Measurements from ENCODE around the gene ATP2A3.

The ATP2A3 gene

DNA sequence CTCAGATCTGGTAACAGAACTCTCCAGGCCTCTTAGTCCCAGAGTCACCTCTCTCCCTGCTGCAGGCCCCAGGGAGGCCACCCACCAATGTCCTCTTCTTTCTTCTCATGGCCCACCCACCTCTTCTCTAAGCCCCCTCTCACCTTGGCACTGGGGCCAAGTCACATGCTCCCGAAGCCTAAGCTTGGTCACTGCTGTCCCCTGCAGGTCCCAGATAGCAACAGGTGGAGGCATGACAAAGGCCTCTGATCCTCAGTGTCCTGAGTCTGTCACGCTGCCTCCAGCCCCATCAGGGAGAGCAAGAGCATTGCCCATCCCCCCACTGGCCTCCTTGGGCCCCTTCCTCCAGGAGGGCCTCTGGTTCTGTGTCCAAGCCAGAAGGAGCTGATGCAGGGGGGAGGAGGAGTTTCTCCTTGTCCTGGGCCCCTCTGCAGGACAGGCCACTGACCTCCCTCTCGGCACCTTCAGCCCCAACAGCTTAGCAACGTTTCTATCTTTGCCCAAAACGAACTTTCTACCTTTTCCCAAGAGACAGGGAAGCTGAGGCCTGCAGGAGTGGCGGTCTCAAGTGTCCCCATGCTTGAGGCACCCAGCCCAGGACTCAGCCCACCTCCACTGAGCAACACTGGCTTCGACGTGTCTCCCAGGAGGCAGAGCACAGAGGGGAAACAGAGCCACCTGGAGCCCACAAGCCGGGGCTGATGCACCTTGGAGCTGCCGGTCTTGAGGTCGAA, 56.6 kb downstream of the ATP2A3 start:
- DNase-seq, result no peak

DNA sequence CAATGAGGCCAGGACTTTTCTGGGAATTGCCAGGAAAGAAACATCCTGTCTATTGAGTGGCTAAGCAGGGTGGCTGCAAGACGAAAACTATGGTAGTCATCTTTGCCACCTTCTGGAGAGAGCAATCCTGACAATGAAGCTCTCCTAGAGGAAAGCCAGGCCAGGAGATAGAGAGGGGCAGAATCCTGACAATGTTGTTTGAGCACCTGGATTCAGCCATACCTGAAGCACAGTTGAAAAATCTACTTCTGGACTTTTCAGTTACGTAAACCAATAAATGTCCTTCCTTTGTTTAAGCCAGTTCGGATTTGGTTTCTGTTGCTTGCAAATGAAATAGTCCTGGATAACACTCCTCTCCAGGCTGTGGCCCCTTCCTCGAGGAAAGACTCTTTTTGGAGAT, 57.4 kb downstream of the ATP2A3 start:
- DNase-seq, result no peak

DNA sequence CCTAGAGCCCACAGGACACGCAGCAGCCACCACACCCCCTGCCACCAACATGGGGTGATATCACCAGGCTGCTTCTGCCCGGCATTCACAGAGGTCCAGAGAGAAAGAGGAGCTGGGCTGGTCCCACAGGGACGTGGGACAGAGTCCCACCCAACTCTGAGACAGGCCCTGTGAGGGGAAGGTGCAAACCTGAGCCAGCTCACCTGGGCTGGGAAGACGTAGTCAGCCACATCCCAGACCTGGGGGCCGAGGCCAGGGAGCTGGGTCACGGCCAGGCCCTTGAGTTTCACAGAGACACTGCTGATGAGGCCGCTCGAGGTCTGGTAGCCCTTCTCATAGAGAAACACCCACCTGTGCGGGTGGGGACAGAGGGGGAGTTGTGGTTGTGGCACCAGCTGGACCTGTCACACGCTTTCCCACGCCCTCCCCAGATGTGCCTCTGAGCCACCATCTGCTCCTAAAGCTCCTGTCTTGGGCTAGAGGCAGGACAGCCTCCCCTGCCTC, 59.2 kb downstream of the ATP2A3 start:
- no peak for DNase-seq

DNA sequence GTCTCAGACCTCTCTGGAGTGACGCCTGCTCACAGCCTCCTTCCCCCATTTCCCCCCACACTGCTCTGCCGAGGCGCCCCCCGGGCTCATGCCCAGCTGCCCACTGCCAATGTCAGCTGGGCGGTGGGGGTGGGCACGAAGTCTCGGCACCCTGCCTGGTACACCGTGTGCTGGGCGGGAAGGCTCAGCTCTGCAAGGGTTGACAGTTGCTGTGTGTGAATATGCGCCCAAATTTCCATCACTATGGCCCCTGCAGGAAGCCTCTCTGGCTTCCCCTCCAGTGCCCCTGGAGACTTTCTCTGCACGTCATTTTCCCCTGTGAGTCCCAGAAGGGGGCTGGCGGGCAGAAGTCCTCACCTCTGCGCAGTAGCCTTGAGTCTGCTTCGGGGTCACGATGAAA, 59.7 kb downstream of the ATP2A3 start:
- peak; percentile 16 for DNase-seq

DNA sequence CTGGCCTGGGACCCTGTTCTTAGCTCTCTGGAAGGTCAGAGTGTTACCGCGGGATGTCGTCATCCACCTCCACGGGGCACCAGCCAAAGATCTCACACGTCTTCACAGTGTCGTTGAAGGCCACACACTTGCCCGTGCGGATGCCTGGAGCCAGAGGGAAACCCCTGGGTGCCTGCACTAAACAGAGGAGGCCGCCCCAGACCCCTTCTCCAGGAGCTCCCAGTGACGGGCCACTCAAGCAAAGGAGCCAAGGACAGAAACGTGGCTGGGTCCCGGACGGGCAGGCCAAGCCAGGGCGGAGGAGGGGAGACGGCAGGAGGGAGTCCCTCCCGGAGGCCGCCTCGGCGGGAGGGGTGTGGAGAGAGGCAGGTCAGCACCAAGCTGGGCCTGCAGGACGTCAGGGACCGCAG, 60.4 kb downstream of the ATP2A3 start:
- DNase-seq, result no peak

DNA sequence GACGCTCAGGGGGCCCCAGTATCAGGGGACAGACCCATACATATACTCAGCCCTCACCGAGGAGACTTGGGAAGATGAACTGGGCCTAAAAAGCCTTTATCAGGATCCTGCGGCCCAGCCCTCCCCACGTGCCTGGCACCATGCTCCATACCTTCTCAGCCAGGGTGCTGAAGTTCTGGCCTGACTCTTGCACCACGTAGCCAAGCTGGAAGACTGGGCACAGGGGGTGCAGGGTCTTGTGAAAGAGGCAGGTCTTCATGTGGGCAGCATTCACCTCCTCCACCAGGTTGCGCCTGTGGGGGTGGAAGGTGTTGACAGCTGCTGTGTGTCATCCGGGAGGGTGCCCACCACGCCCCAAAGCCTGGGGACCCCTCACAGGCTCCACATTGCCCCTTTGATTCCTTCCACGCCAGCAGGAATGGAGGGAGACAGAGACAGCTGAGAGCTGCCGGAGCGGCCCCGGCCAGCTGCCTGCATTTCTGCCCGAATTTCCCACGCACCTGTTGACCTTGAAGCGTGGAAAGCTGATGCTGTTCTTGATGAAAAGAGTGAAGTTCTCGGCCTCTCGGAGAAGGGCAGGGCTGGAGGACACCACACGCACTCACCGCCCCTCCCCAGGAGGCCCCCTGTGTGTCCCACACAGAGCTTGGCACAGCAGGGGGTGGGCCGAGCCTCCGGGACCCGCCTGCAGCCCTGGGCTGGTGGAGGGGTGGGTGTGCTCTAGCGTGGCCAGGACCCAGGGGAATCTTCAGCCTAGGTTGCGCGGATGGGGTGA, 61.0 kb downstream of the ATP2A3 start:
- no peak for DNase-seq

DNA sequence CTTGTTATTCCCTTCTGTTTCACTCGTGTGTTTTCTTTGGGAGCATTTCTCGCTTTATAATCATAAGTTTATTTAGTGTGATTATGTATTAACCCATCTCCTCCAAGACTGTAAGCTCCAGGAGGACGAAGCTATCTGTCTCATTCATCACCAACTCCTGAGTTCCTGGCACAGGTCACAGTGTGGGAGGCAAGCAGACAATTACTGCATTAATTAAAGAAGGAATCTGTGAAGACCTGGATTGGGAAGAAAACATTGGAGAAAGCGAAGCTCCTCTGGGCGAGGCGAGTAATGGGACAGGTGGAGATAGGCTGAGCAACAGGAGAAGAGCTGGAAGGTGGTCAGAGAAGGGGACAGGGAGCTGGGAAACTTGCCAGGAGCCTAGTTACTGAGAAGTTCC, 63.6 kb downstream of the ATP2A3 start:
- no peak for DNase-seq

DNA sequence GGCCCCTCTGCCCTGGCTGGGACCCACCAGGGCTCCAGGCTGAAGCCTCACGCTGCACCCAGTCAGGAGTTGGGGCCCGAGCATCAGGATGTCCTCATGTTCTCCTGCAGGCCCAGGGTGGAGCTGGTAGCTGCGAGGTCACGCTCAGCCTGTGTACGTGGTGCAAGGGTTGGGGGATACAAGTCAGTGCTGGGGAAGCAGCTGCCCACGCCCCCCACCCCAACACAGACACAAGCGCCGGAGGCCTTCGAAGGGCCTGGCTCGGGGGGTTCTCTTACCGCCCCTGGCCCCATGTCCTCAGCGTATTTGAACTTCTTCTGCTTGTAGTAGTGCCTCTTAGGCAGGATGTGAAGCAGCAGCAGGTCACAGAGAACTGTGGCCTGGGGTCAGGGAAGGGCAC, 66.5 kb downstream of the ATP2A3 start:
- no peak for DNase-seq

DNA sequence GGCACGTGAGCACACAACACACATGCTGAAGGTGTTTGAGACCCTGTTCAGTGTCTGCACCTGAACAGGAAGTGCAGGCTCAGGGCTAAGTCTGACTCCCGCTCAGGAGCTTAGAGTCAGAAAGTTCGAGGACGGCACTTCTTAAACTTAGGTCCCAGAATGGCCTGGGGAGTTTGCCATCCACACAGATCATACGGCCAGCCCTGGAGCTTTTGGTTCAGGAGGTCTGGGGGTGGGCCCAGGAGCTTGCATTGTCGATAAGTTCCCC, 67.3 kb downstream of the ATP2A3 start:
- DNase-seq, result no peak

DNA sequence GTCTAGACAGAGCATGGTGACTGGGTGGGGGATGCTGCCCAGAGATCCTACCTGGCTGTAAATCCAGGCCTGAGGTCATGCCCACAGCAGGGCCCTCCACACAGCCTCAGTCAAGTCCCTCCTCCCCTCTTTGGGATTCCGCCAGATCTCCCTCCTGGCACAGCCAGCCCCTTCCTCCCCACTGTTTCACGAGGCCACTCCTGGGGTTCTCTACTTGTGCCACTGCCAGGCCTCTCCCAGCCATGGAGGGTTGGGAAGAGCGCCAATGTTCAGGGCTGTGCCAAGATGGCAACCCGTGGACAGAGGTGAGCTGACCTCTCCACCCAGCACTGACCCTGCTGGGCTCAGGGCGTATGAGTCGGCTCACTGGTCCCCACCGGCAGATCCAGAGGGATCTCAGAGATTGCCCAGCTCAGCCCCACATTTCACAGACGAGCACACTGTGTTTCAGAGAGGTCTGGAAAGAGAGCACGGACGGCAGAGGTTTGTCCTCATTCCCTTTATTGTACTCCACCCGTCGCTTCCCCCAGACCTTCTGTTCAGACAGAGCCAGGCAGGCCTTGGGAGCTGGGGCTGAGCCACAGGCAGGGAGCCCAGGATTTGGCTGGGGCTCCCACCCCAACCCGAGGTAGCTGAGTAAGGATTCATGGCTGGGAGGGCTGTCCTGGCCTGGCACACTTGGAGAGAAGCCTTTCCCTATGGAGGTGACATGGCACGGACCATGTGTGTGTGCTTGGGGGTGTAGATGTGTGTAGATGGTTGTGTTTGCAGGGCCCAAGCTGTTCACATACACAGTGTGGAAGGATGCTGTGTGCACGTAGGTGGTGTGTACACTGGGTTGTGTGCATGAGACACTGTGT, 67.9 kb downstream of the ATP2A3 start:
- DNase-seq, result peak; percentile 39

DNA sequence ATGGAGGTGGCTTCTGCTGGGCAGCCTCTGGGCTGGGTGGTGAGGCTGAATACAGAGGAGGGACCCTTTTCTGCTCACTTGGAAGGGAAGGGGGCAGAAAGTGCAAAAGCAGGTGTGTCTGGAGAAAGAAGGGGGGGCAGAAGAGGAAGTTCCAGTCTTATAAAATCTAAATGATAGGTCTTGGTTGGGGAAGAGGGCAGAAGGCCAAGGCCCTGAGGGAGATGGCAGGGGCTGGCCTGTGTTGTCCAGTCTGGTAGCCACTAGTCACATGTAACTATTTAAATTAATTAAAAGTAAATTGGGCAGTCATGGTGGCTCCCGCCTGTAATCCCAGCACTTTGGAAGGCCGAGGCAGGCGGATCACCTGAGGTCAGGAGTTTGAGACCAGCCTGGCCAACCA, 68.9 kb downstream of the ATP2A3 start:
- DNase-seq, result no peak

DNA sequence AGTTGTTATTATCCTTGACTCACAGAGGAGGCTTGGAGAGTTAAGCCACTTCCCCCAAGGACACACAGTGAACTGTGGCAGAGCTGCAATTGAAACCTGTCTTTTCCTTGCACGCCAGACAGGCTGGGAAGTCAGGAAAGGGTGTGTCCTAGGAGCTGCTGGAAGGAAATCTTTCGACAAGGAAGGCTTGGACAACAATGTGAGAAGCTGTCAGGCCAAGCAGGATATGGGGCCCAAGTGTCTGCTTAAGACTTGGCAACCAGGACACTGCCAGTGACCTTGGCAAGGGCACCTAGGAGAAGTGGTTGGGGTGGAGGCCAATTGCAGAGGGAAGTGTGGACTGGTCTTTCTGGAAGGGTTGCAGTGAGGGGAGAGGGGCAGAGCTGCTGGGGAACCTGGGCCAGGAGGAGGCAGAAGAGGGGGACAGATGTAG, 69.3 kb downstream of the ATP2A3 start:
- peak; percentile 15 for DNase-seq

DNA sequence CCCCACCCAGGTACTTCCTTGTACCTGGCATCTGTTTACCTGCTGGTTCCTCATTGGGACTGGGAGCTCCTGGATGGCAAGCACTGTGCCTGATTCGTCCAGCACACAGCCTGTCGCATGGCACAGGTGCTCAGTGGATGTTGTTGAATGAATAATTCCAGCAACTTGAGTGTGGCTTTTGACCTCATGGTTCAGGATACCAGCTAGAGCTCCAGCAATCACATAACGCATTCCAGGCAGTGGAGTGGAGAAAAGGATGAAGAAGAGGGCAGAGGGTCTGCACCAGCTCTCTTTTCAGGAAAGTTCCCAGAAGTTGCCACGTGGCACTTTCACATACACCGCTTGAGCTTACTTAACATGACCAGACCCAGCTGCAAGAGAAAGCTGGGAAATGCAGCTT, 70.0 kb downstream of the ATP2A3 start:
- no peak for DNase-seq

DNA sequence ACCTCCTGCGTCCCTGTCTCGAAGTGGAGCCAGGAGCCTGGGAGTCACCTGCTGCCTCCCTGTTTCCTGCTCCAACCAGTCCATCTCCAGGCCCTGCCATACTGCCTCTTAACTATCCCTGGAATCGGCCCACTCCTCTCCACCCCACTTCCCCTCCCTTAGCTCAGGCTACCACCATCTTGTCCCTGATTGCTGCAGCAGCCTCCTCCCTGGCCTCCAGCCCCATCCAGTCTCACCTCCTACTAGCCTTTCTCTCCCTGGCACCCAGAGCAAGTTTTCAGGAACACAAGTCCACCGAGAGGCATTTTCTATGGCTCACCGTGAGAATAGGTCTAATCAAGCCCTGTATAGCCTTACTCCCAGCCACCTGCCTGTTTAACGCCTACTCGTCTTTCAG, 70.5 kb downstream of the ATP2A3 start:
- no peak for DNase-seq

DNA sequence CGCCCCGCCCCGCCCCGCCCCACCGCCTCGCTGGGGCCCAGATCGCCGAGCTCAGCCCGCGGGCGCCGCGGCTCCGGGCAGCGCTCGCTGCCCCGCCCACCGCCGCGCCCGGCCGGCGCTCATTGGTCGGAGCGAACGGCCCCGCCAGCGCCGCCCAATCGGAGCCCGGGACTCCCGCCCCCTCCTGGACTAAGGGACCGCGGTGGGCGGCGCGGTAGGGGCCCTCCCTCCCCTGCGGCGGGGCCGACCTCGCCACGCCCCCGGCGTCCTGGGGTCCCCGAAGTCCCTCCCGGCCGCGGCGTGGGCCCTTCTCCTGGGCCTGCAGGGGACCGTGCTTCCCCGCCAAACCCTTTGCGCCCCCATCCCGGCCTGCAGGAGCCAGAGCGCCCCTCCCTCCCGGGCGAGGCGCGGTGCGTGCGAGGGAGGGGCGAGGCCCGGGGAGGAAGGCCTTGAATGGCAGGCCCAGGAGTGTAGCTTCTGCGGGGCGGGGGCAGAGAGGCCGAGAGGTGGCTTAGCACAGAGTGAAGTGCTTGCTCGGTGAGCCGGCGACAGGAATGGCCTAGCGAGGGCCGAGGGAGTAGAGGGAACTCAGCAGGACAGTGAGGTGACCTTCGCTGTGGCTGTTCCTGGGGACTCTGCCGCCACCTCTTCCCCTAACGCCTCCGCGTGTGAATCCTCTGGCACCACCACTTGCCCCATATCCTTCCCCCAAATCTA, 71.1 kb downstream of the ATP2A3 start, which contains the start of gene CAMKK1:
CAMKK1 (minus strand) TSS at position 51 of the 717 bp plus-strand sequence. CDS start 7,366 bp downstream, outside the sequence.
- peak; percentile 82 for DNase-seq

DNA sequence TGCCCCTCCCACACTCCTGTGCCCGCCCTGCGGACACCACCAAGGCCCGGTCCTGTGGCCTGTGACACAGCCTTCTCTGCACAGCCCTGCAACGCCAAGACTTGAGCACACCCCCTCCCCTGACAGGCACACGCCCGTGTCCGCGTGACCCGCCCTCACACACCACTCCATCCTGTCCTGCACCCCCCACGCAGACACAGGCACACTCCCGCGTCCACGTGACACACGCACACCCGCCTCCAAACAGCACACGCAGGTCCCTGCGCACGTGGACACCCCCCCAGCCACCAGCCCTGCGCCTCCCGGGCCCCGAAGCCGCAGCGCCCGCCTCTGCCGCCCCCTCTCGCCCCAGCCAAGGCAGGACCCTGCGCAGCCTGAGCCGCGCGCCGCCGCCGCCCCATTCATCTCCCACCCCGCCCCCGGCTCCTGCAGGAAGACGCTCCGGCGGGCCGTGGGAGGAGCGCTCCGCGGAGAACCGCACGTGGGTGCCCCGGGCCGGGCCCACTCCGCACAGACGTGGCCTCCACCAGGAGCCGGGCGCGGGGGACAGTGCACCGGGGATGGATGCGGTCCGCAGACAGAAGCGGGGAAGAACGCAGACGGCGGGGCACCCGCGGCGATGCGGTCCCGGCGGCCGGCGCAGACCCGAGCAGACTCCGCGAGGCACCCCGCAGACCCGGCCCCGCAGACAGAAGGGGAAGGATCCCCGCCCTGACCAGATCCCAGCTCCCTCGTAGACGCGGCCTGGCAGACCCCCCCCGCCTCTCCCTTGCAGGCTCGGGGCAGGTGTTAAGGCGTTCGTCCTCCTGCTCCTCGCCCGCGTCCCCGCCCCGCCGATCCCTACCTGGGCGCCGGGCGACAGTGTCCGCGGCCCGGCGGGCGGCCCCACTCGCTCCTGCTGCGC, 71.9 kb downstream of the ATP2A3 start:
- peak; percentile 28 for DNase-seq

DNA sequence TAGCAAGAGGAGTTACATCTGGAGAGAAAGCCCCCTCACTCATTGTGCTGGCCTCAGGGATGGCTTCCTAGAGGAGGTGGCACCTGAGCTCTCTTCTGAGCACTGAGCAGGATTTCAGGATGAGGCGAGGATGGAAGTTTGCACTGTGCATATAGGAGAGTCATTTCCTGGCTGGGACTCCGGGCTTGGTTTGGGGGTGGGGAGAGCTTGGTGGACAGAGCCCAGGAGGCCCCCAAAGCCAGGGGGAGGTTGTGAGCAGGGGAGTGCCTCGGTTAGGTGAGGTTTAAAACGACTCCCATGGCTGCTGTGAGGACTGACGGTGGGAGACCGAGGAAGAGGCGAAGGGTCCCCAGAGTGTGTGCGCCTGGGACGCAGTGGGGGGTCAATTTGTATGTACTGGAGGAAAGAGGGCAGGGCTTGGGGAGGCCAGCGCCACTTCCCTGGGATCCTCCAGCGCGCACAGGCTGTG, 72.6 kb downstream of the ATP2A3 start:
- DNase-seq, result no peak

DNA sequence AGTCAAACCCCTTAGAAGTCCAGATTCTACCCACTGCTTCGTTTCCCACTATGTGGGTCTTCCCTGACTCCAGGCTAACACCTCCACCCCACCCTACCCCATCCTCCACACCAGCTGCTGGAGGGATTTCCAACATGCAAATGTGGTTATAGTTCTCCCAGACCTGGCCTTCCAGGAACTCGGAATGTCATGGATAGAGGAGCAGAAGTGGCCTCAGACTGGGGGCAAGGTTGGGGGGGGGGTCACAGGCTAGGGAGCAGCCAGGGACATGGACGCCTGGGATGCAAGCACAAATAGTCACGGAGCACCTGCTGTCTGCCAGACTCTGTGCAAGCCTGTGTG, 73.4 kb downstream of the ATP2A3 start:
- DNase-seq, result no peak

DNA sequence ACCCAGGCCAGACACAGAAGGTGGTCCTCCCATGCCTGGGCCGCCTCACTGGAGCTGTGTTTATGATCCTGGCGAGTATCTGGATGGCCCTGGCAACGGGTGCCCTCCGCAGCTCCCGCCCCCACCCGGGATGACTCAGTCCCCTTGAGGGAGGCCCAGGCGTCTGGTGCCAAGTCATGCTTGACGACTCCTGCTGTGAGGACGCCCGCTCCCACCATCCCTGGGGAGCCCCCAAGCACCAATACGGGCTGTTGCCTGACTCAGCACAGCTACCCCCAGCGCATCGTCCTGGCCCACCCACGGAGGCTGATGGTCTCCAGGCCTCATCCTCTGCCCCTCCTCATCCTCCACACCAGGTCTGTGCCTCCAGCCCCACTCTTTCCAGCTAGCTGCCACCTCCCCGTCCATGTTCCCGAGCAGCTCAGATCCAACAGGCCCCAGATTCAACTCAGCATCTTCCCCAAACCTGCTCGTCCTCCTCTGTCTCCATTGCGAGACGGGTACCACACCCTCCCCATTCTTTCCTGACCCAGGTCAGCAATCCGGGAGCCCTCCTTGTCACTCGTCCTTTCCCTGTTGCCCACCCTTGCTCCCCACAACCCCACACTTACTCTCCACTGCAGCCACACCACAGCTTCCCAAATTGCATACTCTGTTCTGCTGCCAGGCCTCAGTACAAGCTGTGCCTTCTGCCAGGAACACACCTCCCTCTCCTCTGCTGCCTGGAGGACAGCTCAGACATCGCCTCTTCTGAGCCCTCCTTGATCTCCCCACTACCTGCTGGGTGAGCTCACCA, 74.0 kb downstream of the ATP2A3 start:
- no peak for DNase-seq

DNA sequence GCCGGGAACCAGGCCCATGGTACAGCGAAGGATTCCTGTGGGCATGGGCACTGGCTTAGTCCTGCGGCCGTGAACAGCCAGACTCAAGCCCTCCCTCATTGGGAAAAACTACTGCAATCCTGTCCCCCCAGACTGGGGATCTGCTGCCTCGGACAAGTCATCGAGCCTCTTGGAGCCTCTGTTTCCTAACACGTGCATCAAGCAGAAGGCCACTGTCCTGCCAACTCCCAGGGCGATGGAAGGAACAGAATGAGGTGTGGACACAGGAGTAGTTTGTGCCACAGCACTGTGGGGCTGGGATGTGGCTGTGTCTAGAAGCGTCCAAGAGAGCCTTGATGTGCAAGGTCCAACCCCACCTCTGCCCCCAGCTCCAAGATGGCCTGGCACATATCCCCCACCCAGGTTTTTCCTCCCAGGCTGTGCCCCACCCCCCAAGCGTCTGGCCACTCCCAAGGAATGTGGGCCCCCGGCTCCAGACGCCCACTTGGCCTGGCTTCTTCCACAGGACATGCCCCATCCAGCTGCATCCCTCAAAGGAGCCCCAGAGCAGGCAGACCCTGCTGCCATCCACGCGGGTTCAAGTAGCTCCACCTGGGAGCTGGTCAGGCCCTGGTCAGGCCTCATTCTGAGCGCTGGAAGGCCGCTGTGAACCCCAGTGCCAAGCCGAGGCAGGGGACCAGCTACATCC, 74.8 kb downstream of the ATP2A3 start:
- DNase-seq, result no peak
